Lung (tissue), 12 donors: ENCODE measurements around the gene DNAH9. TPM values are rescaled to one million over a fixed set of nuclear protein-coding genes. Genes with fewer than 3 reads are reported as not detected.

Experiments used
- ATAC-seq: fragments of 200-7000 bp; cut with Tn5 transposase; one replicate; pipeline ENCODE4 v1.9.1; 2020; ENCODE audit warnings: moderate number of reproducible peaks; ENCODE audit not compliant: insufficient read depth, low FRiP score
- DNase-seq, 3 donors: peaks; one replicate each; pipeline ENCODE4 v3.0.0-alpha.2; 2013 to 2017
- H3K27ac ChIP-seq, 2 donors: one replicate each; pipeline ENCODE4 v1.5.1; 2013; ENCODE audit warnings: mild to moderate bottlenecking in 2 of 2, moderate library complexity in 2 of 2, control low read depth in 1 of 2, inconsistent platforms in 1 of 2, low read depth in 1 of 2, low read length in 1 of 2
- H3K27me3 ChIP-seq, 3 donors: one replicate each; pipeline ENCODE4 v1.5.1; 2013; ENCODE audit warnings: low read length in 2 of 3; ENCODE audit not compliant: control insufficient read depth in 3 of 3, insufficient read depth in 3 of 3
- H3K36me3 ChIP-seq, 4 donors: one replicate each; pipeline ENCODE4 v1.5.1; 2013; ENCODE audit warnings: low read length in 4 of 4, mild to moderate bottlenecking in 1 of 4, moderate library complexity in 1 of 4; ENCODE audit not compliant: control insufficient read depth in 4 of 4, insufficient read depth in 4 of 4
- H3K4me1 ChIP-seq, 5 donors: one replicate each; pipeline ENCODE4 v1.5.1; 2013; ENCODE audit warnings: low read length in 5 of 5, mild to moderate bottlenecking in 2 of 5, moderate library complexity in 1 of 5; ENCODE audit not compliant: control insufficient read depth in 5 of 5, insufficient read depth in 5 of 5
- H3K4me3 ChIP-seq: one replicate; pipeline ENCODE4 v1.5.1; 2013; ENCODE audit warnings: mild to moderate bottlenecking, control low read depth, moderate library complexity
- H3K9ac ChIP-seq, 2 donors: one replicate each; pipeline ENCODE4 v1.5.1; 2013; ENCODE audit warnings: low read length in 2 of 2, control low read depth in 1 of 2; ENCODE audit not compliant: insufficient read depth in 1 of 2
- H3K9me3 ChIP-seq, 4 donors: one replicate each; pipeline ENCODE4 v1.5.1; 2013; ENCODE audit warnings: low read length in 3 of 4, mild to moderate bottlenecking in 1 of 4, moderate library complexity in 1 of 4; ENCODE audit not compliant: control insufficient read depth in 4 of 4, insufficient read depth in 3 of 4
- WGBS, 2 donors: extraction: QIAGEN DNeasy Blood & Tissue Kit; methylation state at CpG; one replicate each; pipeline ENCODE4 v1.1.7; 2013; 5-methylcytosine and 5-hydroxymethylcytosine counted together
- polyA plus RNA-seq, 2 donors: library from polyadenylated mRNA; stranded (reverse); fragments of 200-250 nt; gene quantifications; one replicate each; pipeline ENCODE4 v1.2.1, GENCODE V29; 2013
- total RNA-seq, 2 donors: library from RNA; depleted of rRNA in 1 of 2; stranded (reverse); fragments of >200 nt in 1 of 2; gene quantifications; one replicate each; pipeline ENCODE4 v1.2.1, GENCODE V29; 2014 to 2021
- TF ChIP-seq, protein P1 (sequence below): IDR thresholded peaks from 2 replicates; pipeline ENCODE4 v1.5.1; 2012; ENCODE audit warnings: mild to moderate bottlenecking; ENCODE audit errors: control extremely low read depth, extremely low read depth
- donor health status: control.
- donor health status: control.
- donor health status: Bipolar disorder and iron deficiency.
- donor health status: healthy.
- donor health status: DM: yes; HTN: yes; CAD: no.

DNAH9 gene
- total and polyA plus RNA-seq, 4 donors: 4.0 to 36.1 (median 20.9) TPM

DNA sequence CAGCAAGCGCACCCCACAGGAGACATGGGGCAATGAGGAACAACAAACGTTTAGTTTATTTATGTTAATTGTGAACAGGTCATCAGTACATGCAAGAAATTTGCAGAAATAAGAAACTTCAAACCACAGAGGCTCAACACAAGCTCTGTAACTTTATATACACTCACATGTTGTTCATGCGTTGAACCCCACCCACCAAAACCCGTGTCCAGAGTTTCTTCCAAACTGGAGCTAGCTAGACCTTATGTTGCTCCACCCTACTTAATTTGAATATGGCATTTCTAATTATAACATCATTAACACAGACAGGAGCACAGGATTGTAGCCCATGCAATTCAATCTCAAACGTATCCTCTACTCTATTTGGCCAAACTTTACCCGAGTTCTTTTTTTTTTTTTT is 206.9 kb downstream of the DNAH9 start:
- H3K36me3 ChIP-seq: no peaks in the 10 kb centered on the region
- H3K4me3 ChIP-seq: no peak overlapping the region
- TF ChIP-seq, protein P1, sequence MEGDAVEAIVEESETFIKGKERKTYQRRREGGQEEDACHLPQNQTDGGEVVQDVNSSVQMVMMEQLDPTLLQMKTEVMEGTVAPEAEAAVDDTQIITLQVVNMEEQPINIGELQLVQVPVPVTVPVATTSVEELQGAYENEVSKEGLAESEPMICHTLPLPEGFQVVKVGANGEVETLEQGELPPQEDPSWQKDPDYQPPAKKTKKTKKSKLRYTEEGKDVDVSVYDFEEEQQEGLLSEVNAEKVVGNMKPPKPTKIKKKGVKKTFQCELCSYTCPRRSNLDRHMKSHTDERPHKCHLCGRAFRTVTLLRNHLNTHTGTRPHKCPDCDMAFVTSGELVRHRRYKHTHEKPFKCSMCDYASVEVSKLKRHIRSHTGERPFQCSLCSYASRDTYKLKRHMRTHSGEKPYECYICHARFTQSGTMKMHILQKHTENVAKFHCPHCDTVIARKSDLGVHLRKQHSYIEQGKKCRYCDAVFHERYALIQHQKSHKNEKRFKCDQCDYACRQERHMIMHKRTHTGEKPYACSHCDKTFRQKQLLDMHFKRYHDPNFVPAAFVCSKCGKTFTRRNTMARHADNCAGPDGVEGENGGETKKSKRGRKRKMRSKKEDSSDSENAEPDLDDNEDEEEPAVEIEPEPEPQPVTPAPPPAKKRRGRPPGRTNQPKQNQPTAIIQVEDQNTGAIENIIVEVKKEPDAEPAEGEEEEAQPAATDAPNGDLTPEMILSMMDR: no peak
- DNase-seq: no peak
- no peak for ATAC-seq
- no peak overlapping the region for H3K27ac ChIP-seq
- H3K27me3 ChIP-seq: peaks cover 0 to 3% (median 0%) of the 10 kb centered on the region in 3 donors
- WGBS, 2 donors: 81 to 89% methylated on average over 6 of the region's 6 CpGs
- no peaks in the 10 kb centered on the region for H3K9me3 ChIP-seq
- H3K9ac ChIP-seq: no peak overlapping the region
- no peaks in the 10 kb centered on the region for H3K4me1 ChIP-seq

DNA sequence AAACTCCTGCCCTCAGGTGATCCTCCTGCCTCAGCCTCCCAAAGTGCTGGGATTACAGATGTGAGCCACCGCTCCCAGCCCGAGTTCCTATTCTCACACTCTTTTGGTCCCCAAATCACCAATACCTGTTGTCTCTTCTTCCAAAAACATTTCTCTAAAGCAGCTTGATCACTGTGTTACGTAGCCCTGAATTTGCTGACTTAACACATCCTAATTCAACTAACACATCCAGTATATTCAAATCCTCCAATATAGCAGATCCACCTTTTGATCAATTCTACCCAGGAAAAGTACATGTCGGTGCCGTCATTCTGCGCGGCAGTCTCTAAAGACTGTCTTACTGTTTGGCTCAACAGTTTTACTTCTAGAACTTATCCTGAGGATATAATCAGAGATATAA is 207.7 kb downstream of the DNAH9 start:
- 95 to 96% methylated on average over 7 of the region's 7 CpGs for WGBS, 2 donors
- ATAC-seq (no peak), DNase-seq (no peak)
- H3K36me3 ChIP-seq: no peaks in the 10 kb centered on the region
- no peak overlapping the region for H3K9ac ChIP-seq
- H3K27ac ChIP-seq: no peak overlapping the region
- no peaks in the 10 kb centered on the region for H3K4me1 ChIP-seq
- peaks cover 0 to 3% (median 0%) of the 10 kb centered on the region in 3 donors for H3K27me3 ChIP-seq
- H3K9me3 ChIP-seq: no peaks in the 10 kb centered on the region
- no peak overlapping the region for H3K4me3 ChIP-seq
- TF ChIP-seq, protein P1: no peak

DNA sequence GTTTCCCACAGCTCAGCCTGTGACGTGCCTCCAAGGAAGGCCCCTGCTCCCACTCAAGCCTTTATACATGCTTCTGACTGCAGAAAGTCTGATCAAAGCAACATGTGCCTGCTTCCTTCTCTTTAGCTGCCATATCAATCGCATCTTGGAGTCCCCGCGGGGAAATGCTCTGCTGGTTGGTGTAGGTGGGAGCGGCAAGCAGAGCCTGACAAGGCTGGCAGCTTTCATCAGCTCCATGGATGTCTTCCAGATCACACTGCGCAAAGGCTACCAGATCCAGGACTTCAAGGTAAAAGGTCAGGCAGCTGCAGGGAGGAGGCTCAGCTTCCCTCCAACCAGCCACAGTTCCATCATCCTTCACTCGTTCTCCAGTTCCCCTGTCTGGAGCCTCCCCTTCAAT is 209.3 kb downstream of the DNAH9 start:
- no peak for ATAC-seq
- H3K4me3 ChIP-seq: no peak overlapping the region
- DNase-seq: no peak
- H3K4me1 ChIP-seq: no peaks in the 10 kb centered on the region
- H3K36me3 ChIP-seq: no peaks in the 10 kb centered on the region
- WGBS, 2 donors: 74 to 89% methylated on average over 7 of the region's 7 CpGs
- H3K9ac ChIP-seq: no peak overlapping the region
- peaks cover 0 to 3% (median 0%) of the 10 kb centered on the region in 3 donors for H3K27me3 ChIP-seq
- TF ChIP-seq, protein P1: no peak
- H3K27ac ChIP-seq: no peak overlapping the region
- no peaks in the 10 kb centered on the region for H3K9me3 ChIP-seq

DNA sequence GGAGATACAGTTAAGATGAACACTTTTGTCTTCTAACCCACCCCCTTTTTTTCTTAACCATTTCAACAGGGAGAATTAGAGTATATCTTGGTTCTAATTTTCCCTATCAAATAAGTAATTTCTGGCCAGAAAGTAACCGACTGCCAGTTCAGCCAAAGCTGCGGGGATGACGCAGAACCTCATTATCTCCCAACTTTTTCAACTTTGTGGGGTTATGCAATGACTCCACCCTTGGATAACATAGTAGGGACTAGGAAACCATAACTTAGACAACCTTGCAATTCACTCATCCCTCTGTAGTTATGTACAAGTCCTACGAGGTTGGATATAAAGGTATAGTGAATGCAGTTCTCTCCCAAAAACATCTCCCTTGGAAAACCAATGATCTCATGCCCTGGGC is 215.0 kb downstream of the DNAH9 start:
- WGBS, 2 donors: 87 to 88% methylated on average over 4 of the region's 4 CpGs
- Histone ChIP-seq H3K27me3 (no peaks in the 10 kb centered on the region), H3K4me3 (no peak overlapping the region), H3K27ac (no peak overlapping the region), H3K4me1 (peaks cover 0 to 5% (median 0%) of the 10 kb centered on the region in 5 donors), H3K9me3 (no peaks in the 10 kb centered on the region), H3K9ac (no peak overlapping the region), H3K36me3 (no peaks in the 10 kb centered on the region)
- TF ChIP-seq, protein P1: no peak
- ATAC-seq (no peak), DNase-seq (no peak)
